Ishikawa (cell line): ENCODE measurements around the gene SUMO3.

Experiments
- CREB1 ChIP-seq: IDR thresholded peaks from 2 replicates; pipeline ENCODE4 v1.6.1; 2012; ENCODE audit warnings: low read depth
- EGR1 ChIP-seq: IDR thresholded peaks from 2 replicates; pipeline ENCODE4 v1.6.1; 2012
- EP300 ChIP-seq: IDR thresholded peaks from 2 replicates; pipeline ENCODE4 v1.6.1; 2012; ENCODE audit warnings: borderline replicate concordance
- FOXM1 ChIP-seq: IDR thresholded peaks from 2 replicates; pipeline ENCODE4 v1.6.1; 2012; ENCODE audit warnings: low read depth, borderline replicate concordance
- MAX ChIP-seq: IDR thresholded peaks from 2 replicates; pipeline ENCODE4 v1.6.1; 2012
- NFIC ChIP-seq: IDR thresholded peaks from 2 replicates; pipeline ENCODE4 v1.6.1; 2012
- RAD21 ChIP-seq: IDR thresholded peaks from 2 replicates; pipeline ENCODE4 v1.6.1; 2012; ENCODE audit warnings: low read depth
- TAF1 ChIP-seq: IDR thresholded peaks from 2 replicates; pipeline ENCODE4 v1.6.1; 2012; ENCODE audit warnings: low read depth, mild to moderate bottlenecking
- TEAD4 ChIP-seq: IDR thresholded peaks from 2 replicates; pipeline ENCODE4 v1.6.1; 2012
- TF ChIP-seq, protein P1 (sequence below): IDR thresholded peaks from 2 replicates; pipeline ENCODE4 v1.6.1; 2012; ENCODE audit warnings: low read depth, mild to moderate bottlenecking
- TF ChIP-seq, protein P2 (sequence below): IDR thresholded peaks from 2 replicates; pipeline ENCODE4 v1.6.1; 2012

- TF ChIP-seq MAX (peak; percentile 65), EP300 (no peak), NFIC (no peak), FOXM1 (no peak), TAF1 (no peak), EGR1 (no peak), CREB1 (no peak), RAD21 (no peak), TEAD4 (no peak)
- TF ChIP-seq, protein P1, sequence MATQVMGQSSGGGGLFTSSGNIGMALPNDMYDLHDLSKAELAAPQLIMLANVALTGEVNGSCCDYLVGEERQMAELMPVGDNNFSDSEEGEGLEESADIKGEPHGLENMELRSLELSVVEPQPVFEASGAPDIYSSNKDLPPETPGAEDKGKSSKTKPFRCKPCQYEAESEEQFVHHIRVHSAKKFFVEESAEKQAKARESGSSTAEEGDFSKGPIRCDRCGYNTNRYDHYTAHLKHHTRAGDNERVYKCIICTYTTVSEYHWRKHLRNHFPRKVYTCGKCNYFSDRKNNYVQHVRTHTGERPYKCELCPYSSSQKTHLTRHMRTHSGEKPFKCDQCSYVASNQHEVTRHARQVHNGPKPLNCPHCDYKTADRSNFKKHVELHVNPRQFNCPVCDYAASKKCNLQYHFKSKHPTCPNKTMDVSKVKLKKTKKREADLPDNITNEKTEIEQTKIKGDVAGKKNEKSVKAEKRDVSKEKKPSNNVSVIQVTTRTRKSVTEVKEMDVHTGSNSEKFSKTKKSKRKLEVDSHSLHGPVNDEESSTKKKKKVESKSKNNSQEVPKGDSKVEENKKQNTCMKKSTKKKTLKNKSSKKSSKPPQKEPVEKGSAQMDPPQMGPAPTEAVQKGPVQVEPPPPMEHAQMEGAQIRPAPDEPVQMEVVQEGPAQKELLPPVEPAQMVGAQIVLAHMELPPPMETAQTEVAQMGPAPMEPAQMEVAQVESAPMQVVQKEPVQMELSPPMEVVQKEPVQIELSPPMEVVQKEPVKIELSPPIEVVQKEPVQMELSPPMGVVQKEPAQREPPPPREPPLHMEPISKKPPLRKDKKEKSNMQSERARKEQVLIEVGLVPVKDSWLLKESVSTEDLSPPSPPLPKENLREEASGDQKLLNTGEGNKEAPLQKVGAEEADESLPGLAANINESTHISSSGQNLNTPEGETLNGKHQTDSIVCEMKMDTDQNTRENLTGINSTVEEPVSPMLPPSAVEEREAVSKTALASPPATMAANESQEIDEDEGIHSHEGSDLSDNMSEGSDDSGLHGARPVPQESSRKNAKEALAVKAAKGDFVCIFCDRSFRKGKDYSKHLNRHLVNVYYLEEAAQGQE = no peak
- TF ChIP-seq, protein P2, sequence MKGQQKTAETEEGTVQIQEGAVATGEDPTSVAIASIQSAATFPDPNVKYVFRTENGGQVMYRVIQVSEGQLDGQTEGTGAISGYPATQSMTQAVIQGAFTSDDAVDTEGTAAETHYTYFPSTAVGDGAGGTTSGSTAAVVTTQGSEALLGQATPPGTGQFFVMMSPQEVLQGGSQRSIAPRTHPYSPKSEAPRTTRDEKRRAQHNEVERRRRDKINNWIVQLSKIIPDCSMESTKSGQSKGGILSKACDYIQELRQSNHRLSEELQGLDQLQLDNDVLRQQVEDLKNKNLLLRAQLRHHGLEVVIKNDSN = no peak
Measured at GRCh38 chr21:44846485-44847260, 28.8 kb upstream of the SUMO3 start.
